Neutrophil (primary cell): ENCODE results near the gene FA2H.

Experiments
- H3K27ac ChIP-seq: fragments of 200-600 bp; sonication (generic); 2 replicates; pipeline ENCODE4 v1.5.1; 2016; ENCODE audit warnings: mild to moderate bottlenecking, moderate library complexity
- H3K27me3 ChIP-seq: fragments of 200-600 bp; sonication (generic); 2 replicates; pipeline ENCODE4 v1.6.0; 2016; ENCODE audit warnings: mild to moderate bottlenecking
- H3K36me3 ChIP-seq: fragments of 200-600 bp; sonication (generic); 2 replicates; pipeline ENCODE4 v1.5.1; 2017
- H3K4me1 ChIP-seq, 2 experiments: fragments of 200-600 bp in 1 of 2; sonication (generic) in 1 of 2; 1 replicate in 1 of 2; 2 replicates in 1 of 2; pipeline versions ENCODE4 v1.5.1 to v1.6.1; 2013 to 2016; ENCODE audit warnings: low read depth in 1 of 2, low read length in 1 of 2, mild to moderate bottlenecking in 1 of 2, moderate library complexity in 1 of 2; ENCODE audit not compliant: control insufficient read depth in 1 of 2, insufficient read depth in 1 of 2
- H3K4me3 ChIP-seq, 2 experiments: fragments of 200-600 bp in 1 of 2; sonication (generic) in 1 of 2; 1 replicate in 1 of 2; 2 replicates in 1 of 2; pipeline ENCODE4 v1.5.1; 2013 to 2016; ENCODE audit warnings: low read depth in 1 of 2, low read length in 1 of 2, mild to moderate bottlenecking in 1 of 2, moderate library complexity in 1 of 2
- H3K9me3 ChIP-seq: fragments of 200-600 bp; sonication (generic); 2 replicates; pipeline ENCODE4 v1.5.1; 2016
- CTCF ChIP-seq: fragments of 200-600 bp; sonication (generic); IDR thresholded peaks from 2 replicates; pipeline ENCODE4 v1.5.1; 2016; ENCODE audit warnings: antibody characterized with exemption

Gene FA2H

DNA sequence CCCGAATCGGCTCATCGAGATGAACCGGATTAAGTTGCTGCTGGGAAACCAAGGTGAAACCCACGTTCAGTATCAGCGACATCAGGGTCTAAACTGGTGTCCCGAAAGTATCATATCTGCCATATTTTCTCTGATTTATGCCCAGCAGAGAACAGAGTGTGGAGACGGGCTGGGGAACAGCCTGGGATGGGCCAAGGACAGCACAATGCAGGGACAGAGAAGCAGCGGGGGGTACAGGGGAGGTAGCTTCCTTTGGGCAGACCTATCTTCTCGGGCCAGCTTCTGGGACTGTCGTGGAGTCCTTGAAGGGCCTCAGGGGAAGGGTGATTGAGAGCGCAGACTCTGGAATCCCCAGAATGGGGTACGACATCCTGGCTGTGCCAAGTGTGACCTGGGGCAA, 56.5 kb downstream of the FA2H start:
- TF ChIP-seq CTCF, result no peak
- H3K27ac ChIP-seq, result no peak overlapping the region
- no peaks in the 10 kb centered on the region for H3K27me3 ChIP-seq
- no peaks in the 10 kb centered on the region for H3K36me3 ChIP-seq
- H3K4me3 ChIP-seq, result no peak overlapping the region
- no peaks in the 10 kb centered on the region for H3K9me3 ChIP-seq
- peaks cover 0 to 4% of the 10 kb centered on the region in 2 experiments for H3K4me1 ChIP-seq

DNA sequence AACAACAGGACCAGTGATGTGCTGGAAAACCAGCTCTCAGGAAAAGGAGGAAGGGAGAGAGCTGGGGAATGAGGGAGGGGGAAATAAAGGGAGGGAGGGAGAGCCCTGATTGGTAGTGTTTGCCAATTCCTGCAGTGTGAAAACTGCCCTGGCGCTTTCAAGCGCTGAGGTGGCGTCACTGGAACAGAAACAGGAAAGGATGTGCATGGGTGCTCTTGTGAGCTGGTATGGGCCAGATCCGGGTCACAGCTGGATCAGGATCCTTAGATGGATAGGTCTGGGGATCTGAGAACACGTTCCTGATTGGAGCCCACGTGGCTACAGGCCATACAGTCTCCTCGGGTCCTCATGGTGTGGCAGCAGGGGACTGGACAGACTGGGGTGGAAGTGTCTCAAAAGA, 57.3 kb downstream of the FA2H start:
- Histone ChIP-seq H3K4me1 (peaks cover 0 to 3% of the 10 kb centered on the region in 2 experiments), H3K36me3 (no peaks in the 10 kb centered on the region), H3K4me3 (no peak overlapping the region), H3K9me3 (no peaks in the 10 kb centered on the region), H3K27ac (no peak overlapping the region), H3K27me3 (no peaks in the 10 kb centered on the region)
- no peak for TF ChIP-seq CTCF

- Histone ChIP-seq H3K4me3 (no peak overlapping the region), H3K9me3 (no peaks in the 10 kb centered on the region), H3K36me3 (no peaks in the 10 kb centered on the region), H3K27ac (no peak overlapping the region), H3K27me3 (no peaks in the 10 kb centered on the region), H3K4me1 (peaks cover 0 to under 1% of the 10 kb centered on the region in 2 experiments)
- no peak for TF ChIP-seq CTCF
These were observed 58.3 kb downstream of the FA2H start for GRCh38 chr16:74716355-74716754.

DNA sequence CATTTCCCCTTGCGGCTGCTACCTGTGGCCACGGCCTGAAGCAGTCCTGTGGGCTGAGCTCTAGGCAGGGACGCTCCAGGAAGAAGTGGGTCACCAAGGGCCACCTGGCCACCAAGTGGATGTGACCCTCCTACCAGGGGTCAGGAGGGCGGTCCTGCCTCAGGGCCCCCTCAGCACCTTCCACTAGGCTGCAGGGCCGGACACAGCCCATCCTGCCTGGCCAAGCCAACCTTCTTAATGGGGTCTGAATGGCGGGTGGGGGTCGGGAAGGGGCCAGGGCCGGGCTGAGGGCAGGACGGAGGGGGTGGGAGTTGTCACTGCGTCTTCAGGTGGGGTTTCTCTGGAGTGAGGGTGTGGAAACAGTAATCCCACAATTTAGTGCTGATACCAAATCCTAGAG, 60.7 kb downstream of the FA2H start:
- H3K27me3 ChIP-seq, result no peaks in the 10 kb centered on the region
- peaks cover 10 to 14% of the 10 kb centered on the region in 2 experiments for H3K4me1 ChIP-seq
- no peaks in the 10 kb centered on the region for H3K36me3 ChIP-seq
- H3K27ac ChIP-seq, result no peak overlapping the region
- H3K9me3 ChIP-seq, result no peaks in the 10 kb centered on the region
- H3K4me3 ChIP-seq, result no peak overlapping the region
- TF ChIP-seq CTCF, result no peak

GRCh38 chr16:74713325-74713724, 61.3 kb downstream of the FA2H start:
- no peaks in the 10 kb centered on the region for H3K9me3 ChIP-seq
- no peaks in the 10 kb centered on the region for H3K27me3 ChIP-seq
- H3K27ac ChIP-seq, result no peak overlapping the region
- H3K36me3 ChIP-seq, result no peaks in the 10 kb centered on the region
- no peak for TF ChIP-seq CTCF
- H3K4me3 ChIP-seq, result no peak overlapping the region
- peaks cover 15 to 20% of the 10 kb centered on the region in 2 experiments for H3K4me1 ChIP-seq

DNA sequence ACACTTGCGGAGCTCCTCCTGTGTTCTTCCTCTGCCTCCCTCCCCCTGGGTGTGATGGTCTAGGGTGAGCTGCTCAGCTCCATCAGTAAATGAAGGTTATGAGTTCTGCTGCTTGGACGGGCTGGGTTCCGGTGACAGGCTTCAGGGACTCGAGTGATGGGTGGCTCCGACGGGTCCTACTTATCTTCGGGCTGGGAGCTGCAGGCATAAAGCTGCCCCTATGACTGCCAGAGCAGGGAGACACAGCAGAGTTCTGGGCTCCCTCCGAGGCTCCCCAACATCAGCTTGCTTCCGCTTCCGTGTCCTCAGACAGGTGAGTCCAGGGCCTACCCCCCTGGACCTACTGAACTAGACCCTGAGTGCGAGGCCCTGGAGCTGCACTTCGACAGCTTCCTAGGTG, 62.7 kb downstream of the FA2H start:
- no peak overlapping the region for H3K4me3 ChIP-seq
- H3K27me3 ChIP-seq, result no peaks in the 10 kb centered on the region

More for the DNA sequence above, 62.7 kb downstream of the FA2H start:
- H3K27ac ChIP-seq, result no peak overlapping the region
- no peaks in the 10 kb centered on the region for H3K9me3 ChIP-seq
- H3K36me3 ChIP-seq, result no peaks in the 10 kb centered on the region
- H3K4me1 ChIP-seq, result peaks cover 17 to 30% of the 10 kb centered on the region in 2 experiments
- no peak for TF ChIP-seq CTCF
